AG08395 (cell line): Measurements from ENCODE around the gene IWS1.
A peak's percentile ranks its signal among the peaks of the same experiment; 100 is the strongest.
"Not testable (repeated sequence)": the region's sequence is repeated elsewhere in the genome, so short reads cannot be mapped to it uniquely, and the experiment has no call there.

Experiments
- DNase-seq: peaks from one replicate; pipeline ENCODE4 v3.0.0; 2012; ENCODE audit warnings: mixed read lengths, low spot score

IWS1 gene

DNA sequence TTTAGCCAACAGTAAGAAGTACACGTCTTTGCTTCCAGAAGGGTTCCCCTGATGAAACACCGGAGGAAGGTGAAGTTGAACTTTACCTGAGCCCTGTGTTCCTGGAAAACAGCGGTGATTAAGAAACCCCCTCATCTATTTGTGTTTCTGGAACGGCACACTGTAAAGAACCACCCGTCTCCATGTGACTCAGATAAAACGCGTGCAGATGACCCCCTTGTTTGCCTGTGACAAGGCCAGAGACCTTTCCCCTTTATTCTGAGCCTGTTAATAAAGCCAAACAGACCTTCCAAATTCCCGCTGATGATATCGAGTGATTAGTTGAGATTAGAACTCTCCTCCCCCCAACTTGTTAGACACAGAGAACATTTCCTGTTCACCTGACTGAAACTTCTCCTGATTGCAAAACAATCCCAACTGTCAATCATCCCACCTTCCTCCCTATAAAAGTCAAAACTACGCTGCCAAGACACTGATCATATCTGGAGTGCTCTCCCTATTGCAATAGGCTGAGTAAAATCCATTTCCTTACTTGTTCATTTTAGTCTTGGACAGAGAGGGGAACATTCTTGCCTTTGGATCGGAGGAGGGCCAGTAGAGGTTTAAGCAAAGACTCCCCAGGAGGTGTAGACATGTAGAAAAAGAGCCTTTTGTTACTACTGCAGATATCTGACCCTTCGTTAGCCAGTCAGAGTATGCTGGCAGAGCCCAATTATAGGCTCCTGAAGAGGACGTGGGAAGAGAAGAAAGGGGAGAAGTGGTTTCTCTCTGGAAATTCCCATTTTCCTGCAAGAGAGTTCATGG, 914 bp upstream of the IWS1 start:
- DNase-seq, result no peak

DNA sequence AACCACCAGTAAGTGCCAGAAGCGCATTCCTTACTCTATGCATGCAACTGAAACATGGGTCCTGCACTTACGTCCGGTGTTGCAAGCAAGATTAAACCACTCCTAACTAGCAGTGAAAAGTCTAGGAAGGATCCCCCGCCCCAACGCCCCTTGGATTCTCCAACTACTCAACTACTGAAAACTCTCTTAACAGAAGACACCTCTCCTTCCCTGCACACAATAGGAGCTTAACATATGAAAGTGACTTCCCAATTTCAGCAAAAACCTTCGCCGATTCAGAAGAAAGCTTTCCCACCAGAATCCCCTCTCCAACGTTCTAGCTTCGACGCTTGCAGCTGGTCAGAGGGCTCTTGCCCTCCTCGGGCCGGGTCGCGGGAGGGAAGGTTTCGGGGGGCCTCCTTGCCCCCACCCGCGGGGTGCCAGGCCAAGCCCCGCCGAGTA, 578 bp downstream of the IWS1 start:
- peak; percentile 54 for DNase-seq

DNA sequence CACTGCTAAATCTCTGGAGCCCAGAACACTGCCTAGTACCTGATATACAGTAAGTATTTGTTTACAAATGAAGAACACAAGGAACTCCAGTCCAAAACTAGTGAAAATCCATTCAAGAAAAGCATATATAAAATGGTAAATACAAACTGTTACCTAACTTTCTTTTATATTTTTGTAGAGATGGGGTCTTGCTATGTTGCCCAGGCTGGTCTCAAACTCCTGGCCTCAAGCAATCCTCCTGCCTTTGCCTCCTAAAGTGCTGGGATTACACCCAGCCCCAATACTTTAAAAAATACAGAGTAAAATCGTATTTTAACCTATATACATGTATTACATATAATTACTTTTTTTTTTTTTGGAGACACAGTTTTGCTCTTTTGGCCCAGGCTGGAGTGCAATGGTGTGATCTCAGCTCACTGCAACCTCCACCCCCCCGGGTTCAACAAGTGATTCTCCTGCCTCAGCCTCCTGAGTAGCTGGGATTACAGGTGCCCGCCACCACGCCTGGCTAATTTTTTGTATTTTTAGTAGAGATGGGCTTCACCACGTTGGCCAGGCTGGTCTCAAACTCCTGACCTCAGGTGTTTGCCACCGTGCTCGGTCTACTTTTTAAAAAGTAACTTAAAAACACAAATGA, 2.0 kb downstream of the IWS1 start:
- not testable (repeated sequence) for DNase-seq

DNA sequence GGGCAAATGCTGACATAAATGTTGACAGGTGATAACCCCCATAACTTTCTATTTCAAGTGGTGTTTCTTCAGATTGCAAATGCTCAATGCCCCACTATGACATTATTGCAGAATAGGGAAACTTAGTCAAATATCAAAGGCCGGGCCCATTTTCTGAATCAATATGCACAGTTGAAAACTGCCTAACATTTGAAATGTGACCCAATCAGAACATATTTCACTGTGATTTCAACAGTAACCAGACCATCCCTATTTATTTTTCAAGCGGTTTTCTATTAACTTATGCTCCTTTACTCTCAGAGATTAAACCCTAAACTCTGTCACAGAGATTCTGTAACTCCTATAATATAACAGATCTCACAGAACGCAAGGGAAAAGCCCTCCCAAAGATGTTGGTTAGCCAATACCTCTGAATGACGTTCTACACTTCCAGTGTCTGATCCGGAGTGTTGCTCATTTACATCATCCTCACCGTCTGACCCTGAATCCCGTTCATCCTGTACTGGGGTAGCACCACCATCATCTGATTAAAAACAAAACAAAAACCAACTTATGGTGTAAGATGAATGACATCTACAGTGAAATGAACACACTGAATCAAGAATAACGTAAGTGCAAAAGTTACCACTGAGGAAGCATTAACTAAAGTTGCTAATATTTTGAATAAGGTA, 2.9 kb downstream of the IWS1 start:
- no peak for DNase-seq

DNA sequence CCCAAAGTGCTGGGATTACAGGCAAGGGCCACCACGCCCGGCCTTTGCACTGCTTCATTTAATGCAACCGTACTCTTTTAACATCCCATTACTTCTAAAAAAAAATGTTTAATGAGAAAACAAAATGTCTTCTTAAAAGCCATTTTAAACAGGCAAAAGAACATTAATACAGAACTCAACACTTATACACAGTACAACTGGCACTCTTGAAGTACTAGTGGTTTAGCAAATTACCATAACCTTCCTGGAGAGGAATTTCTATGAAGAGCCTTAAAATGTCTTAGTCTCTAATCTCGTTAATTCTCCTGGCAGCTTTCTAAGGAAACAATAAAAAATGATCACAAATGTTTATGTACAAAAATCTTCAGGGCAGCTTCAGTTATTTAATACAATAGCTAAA, 5.9 kb downstream of the IWS1 start:
- DNase-seq, result no peak

DNA sequence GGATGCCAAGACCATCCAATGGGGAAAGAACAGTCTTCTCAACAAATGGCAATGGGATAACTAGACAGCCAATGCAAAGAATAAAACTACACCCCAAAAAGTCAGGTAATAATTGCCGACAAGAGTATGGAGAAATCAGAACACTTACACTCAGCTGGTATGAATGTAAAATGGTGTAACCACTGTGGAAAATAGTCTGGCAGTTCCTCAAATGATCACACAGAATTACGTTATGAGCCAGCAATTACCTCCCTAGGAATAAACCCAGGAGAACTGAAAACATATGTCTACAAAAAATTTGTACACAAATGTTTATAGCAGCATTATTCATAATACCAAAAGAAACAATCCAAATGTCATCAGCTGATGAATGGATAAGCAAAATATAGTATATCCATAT, 8.8 kb downstream of the IWS1 start:
- DNase-seq, result no peak

DNA sequence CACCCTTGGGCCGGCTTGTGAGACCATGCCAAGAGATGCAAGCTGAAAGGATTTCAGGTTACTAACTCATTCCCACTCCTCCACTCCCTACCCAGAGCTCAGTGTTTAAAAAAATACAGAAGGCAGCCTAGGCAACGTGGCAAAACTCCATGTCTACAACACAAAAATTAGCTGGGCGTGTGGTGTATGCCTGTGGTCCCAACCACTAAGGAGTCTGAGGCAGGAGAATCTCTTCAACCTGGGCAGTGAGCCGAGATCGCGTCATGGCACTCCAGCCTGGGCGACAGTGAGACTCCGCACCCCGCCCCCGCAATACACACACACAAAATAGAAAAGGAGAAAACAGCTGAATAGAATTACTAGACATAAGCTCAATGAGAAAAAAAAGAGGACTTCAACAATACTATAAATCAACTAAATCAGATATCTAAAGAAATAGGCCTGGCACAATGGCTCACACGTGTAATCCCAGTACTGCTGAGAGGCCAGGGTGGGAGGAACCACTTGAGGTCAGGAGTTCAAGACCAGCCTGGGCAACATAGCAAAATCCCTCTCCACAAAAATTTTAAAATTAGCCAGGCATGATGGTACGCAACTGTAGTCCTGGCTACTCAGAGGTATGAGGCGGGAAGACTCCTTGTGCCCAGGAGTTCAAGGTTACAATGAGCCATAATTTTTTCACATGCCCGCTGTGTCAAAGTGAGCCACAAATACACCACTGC, 10.1 kb downstream of the IWS1 start:
- DNase-seq, result peak; percentile 63

DNA sequence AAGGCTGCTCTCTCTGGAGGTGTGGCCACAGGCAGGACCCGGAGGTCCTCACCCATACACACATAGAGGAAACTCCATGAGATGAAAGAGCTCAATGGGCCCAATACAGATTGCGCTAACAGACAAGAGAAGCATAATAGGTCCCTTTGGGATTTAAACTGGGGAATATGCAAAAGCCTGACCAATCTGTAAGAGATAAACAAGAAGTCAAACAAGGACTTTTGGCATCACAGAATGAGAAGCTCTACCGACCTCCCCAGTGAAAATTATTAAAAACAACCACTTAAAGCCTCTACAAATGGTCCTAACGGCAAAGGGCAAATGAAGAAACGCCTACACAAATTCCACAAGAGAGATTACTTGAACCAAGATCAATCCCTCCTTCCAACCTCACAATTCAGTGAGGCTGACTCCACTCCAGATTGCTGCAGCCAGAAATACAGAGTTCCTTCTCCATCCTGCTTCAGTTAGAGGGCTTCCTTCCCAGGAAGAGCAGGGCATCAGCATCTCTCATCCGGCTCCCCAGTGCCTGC, 10.8 kb downstream of the IWS1 start:
- no peak for DNase-seq

DNA sequence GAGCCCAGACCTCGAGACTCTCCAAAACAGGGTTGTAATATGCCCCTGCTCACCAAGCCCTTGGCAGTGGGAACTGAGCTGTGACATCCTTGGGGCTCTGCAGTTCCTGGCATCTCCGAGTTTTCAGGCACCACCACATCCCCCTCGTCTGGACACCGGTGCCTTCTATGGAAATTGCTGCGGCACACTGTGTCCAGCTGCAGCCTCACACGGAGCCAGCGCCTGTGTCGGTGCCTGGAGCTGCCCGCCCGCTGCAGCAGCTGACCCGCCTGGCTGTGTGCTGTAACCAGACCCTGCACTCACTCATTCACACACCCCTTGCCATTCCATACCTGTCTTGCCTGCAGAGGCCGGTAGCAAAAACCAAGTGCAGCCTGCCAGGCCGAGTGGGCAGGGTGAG, 11.8 kb downstream of the IWS1 start:
- DNase-seq, result no peak

DNA sequence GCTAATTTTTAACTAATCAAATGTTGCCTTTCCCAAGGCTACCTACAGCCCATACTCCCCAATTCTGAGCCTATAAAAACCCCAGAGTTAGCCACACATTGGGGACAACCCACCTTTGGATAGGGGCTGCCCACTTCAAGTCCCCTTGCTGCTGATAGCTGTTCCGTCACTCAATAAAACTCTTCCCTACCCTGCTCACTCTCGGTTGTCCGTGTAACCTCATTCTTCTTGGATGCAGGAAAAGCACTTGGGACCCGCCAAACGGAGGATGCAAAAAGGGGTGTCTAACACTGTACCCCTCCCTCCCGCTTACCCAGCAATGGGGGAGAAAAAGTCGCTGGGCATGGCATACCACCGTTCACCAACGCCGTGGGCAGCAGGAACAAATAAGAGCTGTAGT, 12.2 kb downstream of the IWS1 start:
- no peak for DNase-seq

DNA sequence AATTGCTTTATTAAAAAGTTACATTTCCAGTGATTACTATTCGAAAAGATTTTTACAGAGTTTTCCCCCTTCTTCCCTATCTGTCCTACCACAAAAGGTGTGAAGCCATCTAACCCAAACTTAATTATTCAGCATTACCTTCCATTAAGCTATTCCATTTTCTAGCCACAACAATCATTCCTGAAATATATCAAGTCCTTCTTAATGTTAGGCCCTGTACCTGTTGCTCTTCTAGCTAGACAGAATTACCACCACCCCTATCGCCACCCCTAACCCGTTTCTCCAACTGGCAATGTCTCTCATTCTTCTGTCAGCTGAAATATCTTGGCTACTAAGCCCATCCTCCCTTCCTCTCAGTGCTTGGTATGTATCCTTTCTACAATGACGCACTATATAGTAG, 13.9 kb downstream of the IWS1 start:
- DNase-seq, result no peak

DNA sequence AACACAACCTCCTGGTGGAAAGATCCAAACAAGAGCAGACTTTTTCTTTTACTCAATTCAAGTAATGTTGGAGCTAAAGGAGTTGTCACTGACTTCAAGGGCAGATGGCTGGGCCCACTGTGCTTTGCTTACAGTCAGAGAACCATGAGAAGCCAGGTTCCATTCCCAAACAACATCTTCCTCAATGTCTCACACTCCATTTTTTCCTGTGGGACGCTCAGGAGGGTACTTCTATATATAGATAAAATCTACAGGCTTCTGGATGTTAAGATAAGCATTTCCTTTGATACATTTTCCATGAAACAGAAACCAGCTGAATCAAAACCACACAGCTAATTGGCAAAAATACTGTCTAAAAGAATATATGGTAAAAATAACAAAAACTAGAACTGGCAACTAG, 14.4 kb downstream of the IWS1 start:
- no peak for DNase-seq

DNA sequence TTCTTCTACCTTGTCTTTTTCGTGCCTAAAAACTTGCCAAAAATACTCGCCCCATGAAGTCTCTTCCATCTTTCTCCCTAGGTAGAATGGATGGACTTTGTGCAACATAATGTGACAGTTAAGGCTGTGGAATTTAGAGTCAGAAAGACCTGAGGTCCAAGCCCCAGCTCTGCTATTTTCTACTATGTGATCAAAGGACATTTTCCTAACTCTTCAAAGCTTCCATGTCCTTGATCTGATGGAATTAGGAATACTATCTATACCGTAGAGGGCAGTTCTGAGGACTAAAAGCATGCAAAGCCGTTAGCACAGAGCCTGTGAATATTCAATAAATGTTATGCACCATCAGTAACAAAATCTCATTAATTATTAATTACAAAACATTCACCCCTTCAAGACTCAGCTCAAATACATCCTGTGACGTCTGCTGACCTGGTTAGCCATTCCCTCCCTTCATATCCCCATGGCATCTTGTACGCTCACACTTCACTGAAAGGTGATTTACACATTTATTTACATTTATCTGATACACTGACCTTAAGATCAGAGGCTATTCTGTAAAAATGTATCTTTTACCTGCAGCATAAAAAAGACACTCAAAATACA, 15.1 kb downstream of the IWS1 start:
- DNase-seq, result no peak

DNA sequence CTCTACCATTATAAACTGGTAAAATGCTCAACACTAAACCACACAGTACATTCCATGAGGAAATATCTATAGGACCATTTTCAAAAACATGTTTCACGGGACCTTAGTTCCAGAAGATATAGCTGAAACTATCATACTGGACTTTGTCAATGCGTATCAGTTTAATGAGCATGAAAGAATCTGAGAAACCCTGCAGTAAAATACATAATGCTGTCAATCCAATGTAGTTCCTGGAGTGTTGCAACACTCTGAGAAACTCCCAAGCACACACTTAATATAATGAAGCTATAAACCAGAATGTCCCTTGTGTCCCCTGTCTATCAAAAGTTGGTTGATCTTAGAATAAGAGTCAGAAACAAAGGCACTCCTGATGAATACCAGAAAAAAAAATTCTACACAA, 16.2 kb downstream of the IWS1 start:
- DNase-seq, result no peak

DNA sequence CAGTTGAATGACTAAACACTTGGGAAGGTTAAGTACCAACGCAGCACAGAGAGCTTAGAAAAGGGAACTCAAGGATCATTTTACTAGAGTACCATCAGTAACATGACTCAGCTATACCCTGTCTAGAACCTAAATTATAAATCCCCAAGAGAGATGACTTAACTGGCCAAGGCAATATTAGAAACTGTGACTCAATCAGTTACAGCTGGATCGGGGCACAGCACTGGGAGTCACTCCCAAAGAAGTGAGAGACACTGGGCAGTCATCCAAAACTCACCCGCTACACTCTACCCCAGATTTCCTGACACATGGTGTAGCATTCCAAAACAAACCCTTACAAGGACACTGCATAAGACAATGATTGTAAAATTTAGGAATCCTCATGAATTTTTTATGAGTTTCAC, 17.7 kb downstream of the IWS1 start:
- DNase-seq, result peak; percentile 98

DNA sequence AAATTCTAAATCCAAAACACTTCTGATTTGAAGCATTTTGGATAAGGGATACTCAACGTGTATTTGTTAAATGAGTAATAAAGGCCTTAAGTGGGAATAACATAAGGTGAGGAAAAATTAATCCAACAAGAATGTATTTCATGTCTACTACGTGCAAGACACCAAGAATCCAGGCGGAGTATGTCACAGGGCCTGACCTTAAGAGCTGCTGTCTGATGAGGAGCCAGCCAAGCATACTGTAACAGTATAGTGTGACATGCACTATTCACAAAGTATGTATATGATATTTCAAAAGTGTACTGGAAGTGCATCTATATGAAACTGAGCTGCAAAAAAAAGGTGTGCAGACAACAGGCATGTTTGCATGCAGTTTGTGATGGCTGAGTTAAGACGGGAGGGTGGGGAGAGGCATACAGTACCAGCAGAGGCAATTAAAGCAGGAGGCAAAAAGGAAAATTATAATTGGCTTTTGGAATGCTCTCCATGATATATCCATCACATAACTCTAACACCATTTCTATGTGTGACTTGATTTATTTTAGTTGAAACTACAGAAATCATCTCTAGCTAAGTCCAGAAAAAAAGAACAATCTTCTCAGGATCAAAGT, 18.2 kb downstream of the IWS1 start:
- no peak for DNase-seq

DNA sequence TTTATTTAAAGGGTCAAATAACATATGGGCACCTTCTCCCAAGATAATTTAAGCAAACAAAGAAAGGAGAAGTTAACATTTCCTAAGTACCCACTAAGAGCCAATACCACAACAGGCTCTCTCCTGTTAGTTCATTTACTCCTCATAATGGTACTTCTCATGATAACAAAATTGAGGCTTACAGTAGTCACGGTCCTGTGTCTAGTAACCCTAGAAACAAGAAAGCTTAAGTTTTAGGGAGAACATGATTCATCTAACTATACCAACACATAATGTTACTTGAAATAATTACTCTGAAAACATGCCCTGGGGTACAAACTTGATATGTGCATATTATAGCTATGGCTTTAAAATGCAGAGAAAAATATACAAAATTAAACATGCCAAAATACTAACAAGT, 19.8 kb downstream of the IWS1 start:
- DNase-seq, result no peak

DNA sequence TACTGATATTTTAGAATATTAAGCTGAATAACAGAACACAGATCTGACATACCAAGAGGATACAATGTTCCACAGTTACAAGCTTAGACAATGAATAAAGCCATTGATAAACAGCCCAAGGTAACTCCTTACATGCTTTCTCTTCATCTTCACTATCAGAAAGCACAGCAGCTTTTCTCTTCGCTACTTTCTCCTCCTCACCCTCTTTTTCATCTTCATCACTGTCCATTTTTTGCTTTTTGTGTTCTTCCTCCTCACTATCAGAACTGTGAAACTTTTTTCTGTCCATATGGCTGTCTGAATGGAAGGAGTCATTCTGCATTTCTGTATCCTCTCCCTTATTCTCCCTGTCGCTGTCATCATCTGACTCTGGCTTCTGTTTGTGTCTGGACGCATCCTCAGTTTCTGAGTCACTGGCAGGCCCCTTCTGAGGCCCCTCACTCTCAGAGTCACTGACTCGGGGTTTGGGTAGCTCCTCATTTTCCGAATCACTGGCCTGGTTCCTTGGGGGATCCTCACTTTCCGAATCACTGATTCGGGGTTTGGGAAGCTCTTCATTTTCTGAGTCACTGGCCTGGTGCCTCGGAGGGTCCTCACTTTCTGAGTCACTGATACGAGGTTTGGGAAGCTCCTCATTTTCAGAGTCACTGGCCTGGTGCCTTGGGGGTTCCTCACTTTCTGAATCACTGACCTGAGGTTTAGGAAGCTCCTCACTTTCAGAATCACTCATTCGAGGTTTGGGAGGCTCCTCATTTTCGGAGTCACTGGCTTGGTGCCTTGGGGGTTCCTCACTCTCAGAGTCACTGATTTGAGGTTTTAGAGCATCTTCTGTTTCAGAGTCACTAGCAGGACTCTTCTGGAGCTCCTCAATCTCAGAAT, 21.5 kb downstream of the IWS1 start:
- DNase-seq, result no peak

DNA sequence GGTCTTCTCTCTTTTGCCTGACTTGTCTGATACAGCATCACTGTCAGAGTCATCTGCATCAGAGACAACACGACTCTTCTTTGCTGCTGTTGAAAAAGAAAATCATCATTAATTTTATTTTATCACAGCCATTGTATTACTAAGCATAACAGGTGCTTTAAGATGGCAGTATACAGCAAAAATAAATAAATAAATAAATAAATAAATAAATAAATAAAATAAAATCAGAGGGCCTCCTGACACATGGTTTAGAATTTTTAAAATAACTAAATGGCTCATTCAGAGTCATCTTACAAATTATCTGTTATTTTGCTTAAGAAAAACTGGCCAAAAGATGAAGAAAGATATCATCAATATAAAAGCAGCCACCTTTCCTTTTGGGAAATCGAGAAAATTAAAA, 22.8 kb downstream of the IWS1 start:
- DNase-seq, result no peak

DNA sequence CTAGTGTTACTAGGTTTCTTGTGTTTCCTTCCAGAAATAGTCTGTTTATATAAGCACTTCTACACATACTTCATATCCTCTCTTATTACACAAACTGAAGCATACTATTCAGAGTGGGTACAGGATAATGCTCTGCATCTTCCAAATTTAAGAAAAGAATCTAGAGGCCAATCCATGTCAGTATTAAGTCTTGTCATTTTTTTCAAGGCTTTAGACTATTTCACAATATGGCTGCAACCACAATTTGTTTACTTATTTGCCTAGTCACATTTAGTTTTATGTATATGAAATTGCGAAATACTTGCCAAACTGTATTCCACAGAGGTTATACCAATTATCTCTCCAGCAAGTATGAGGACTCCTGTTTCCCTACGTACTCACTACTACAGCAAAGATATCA, 27.9 kb downstream of the IWS1 start:
- no peak for DNase-seq

DNA sequence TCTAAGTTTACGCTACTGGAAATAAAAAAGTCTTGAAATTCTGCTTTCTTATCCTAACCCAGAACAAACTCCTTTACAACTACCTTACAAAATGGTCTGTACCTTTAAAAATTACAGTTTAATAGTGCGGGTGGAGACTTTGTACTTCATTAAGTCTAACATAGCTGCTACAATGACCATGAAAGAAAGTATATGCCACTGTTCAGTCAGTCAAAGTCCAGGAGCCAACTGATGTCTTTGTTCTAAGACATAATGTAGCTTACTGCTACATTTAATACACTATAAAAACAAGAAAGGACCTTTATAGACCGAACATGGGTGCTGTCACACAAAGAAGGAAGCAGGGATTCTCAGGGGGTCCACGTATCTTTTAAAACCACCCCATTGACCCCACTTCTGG, 36.0 kb downstream of the IWS1 start:
- DNase-seq, result no peak
